Mesenchymal stem cell (in vitro differentiated cells and primary cell): Measurements from ENCODE around the gene EVL.

Source experiments
- DNase-seq: peaks from one replicate; pipeline ENCODE4 v3.0.0-alpha.2; 2013
- H2AFZ ChIP-seq: one replicate; pipeline ENCODE4 v1.6.1; 2013; ENCODE audit warnings: low read depth, mild to moderate bottlenecking, control low read depth, inconsistent platforms, low read length, moderate library complexity
- H2AK5ac ChIP-seq: 2 replicates; pipeline ENCODE4 v1.6.1; 2013; ENCODE audit warnings: low read length, moderate library complexity, mild to moderate bottlenecking, inconsistent platforms; ENCODE audit not compliant: severe bottlenecking
- H2BK120ac ChIP-seq: one replicate; pipeline ENCODE4 v1.6.1; 2013; ENCODE audit warnings: low read depth, mild to moderate bottlenecking, inconsistent platforms, low read length, moderate library complexity
- H2BK12ac ChIP-seq, 2 experiments: one replicate each; pipeline ENCODE4 v1.6.1; 2013; ENCODE audit warnings: inconsistent platforms in 2 of 2, low read length in 2 of 2, mild to moderate bottlenecking in 2 of 2, moderate library complexity in 2 of 2, control low read depth in 1 of 2
- H2BK15ac ChIP-seq: one replicate; pipeline ENCODE4 v1.6.1; 2013; ENCODE audit warnings: mild to moderate bottlenecking, low read depth, inconsistent platforms; ENCODE audit not compliant: poor library complexity, severe bottlenecking
- H2BK5ac ChIP-seq: 2 replicates; pipeline ENCODE4 v1.6.1; 2013; ENCODE audit warnings: low read depth, mild to moderate bottlenecking, low read length, control low read depth, inconsistent platforms; ENCODE audit not compliant: poor library complexity, severe bottlenecking
- H3K14ac ChIP-seq, 2 experiments: one replicate each; pipeline ENCODE4 v1.6.1; 2013; ENCODE audit warnings: inconsistent platforms in 2 of 2, low read length in 2 of 2, control low read depth in 1 of 2, mild to moderate bottlenecking in 1 of 2, moderate library complexity in 1 of 2
- H3K18ac ChIP-seq, 2 experiments: one replicate each; pipeline ENCODE4 v1.6.1; 2013; ENCODE audit warnings: inconsistent platforms in 2 of 2, low read length in 2 of 2, control low read depth in 1 of 2, low read depth in 1 of 2, mild to moderate bottlenecking in 1 of 2
- H3K23ac ChIP-seq, 2 experiments: one replicate each; pipeline ENCODE4 v1.6.1; 2013; ENCODE audit warnings: inconsistent platforms in 2 of 2, low read length in 2 of 2, mild to moderate bottlenecking in 2 of 2, moderate library complexity in 2 of 2, control low read depth in 1 of 2
- H3K27ac ChIP-seq: 2 replicates; pipeline ENCODE4 v1.5.1; 2013; ENCODE audit warnings: mild to moderate bottlenecking, moderate library complexity, low read length, control low read depth, inconsistent platforms; ENCODE audit not compliant: poor library complexity, severe bottlenecking
- H3K27me3 ChIP-seq, 2 experiments: 2 replicates each; pipeline versions ENCODE4 v1.6.1 to v1.7.0; 2013; ENCODE audit warnings: low read length in 2 of 2, mild to moderate bottlenecking in 2 of 2, moderate library complexity in 2 of 2, control low read depth in 1 of 2, inconsistent platforms in 1 of 2; ENCODE audit not compliant: control insufficient read depth in 1 of 2, insufficient read depth in 1 of 2
- H3K36me3 ChIP-seq, 2 experiments: 2 replicates each; pipeline versions ENCODE4 v1.6.1 to v1.7.0; 2013; ENCODE audit warnings: low read length in 2 of 2, control low read depth in 1 of 2, inconsistent platforms in 1 of 2, low read depth in 1 of 2, mild to moderate bottlenecking in 1 of 2; ENCODE audit not compliant: insufficient read depth in 2 of 2, control insufficient read depth in 1 of 2
- H3K4ac ChIP-seq, 2 experiments: one replicate each; pipeline ENCODE4 v1.6.1; 2013; ENCODE audit warnings: inconsistent platforms in 2 of 2, low read length in 2 of 2, mild to moderate bottlenecking in 2 of 2, moderate library complexity in 2 of 2, control low read depth in 1 of 2, low read depth in 1 of 2
- H3K4me1 ChIP-seq: 2 replicates; pipeline ENCODE4 v1.6.1; 2013; ENCODE audit warnings: low read depth, low read length, control low read depth; ENCODE audit not compliant: control insufficient read depth, insufficient read depth
- H3K4me2 ChIP-seq: 2 replicates; pipeline ENCODE4 v1.6.1; 2013; ENCODE audit warnings: low read length, mild to moderate bottlenecking, inconsistent platforms; ENCODE audit not compliant: poor library complexity, severe bottlenecking
- H3K4me3 ChIP-seq, 2 experiments: 2 replicates each; pipeline versions ENCODE4 v1.5.1 to v1.7.0; 2013; ENCODE audit warnings: low read length in 2 of 2, mild to moderate bottlenecking in 2 of 2, control low read depth in 1 of 2, low read depth in 1 of 2; ENCODE audit not compliant: insufficient read depth in 1 of 2
- H3K79me1 ChIP-seq: replicated peaks from 2 replicates; pipeline ENCODE4 v1.6.1; 2013; ENCODE audit warnings: mild to moderate bottlenecking, control low read depth, low read length, inconsistent platforms; ENCODE audit not compliant: poor library complexity, severe bottlenecking
- H3K9ac ChIP-seq: 2 replicates; pipeline ENCODE4 v1.7.0; 2013; ENCODE audit warnings: mild to moderate bottlenecking, low read length, moderate library complexity
- H3K9me3 ChIP-seq: 2 replicates; pipeline ENCODE4 v1.7.0; 2013; ENCODE audit warnings: mild to moderate bottlenecking, low read length; ENCODE audit not compliant: control insufficient read depth
- H4K8ac ChIP-seq: one replicate; pipeline ENCODE4 v1.6.1; 2013; ENCODE audit warnings: inconsistent platforms, mild to moderate bottlenecking, low read length, moderate library complexity
- H4K91ac ChIP-seq: one replicate; pipeline ENCODE4 v1.6.1; 2013; ENCODE audit warnings: mild to moderate bottlenecking, low read length, inconsistent platforms
- WGBS: methylation state at CpG from one replicate; pipeline ENCODE4 v1.1.7; 2013; ENCODE audit warnings: mixed read lengths; 5-methylcytosine and 5-hydroxymethylcytosine counted together

EVL gene

GRCh38 chr14:100047600-100047999 is 17.6 kb upstream of the EVL start:
- Histone ChIP-seq H2AFZ (no peak overlapping the region), H2BK15ac (no peak overlapping the region), H3K4me2 (no peak overlapping the region), H3K4ac (no peak overlapping the region), H2BK5ac (no peak overlapping the region), H3K4me1 (peaks cover 2% of the 10 kb centered on the region), H2AK5ac (no peak overlapping the region), H3K14ac (no peak overlapping the region), H3K23ac (no peak overlapping the region), H4K91ac (no peak overlapping the region), H3K36me3 (no peaks in the 10 kb centered on the region), H3K79me1 (peaks cover 34% of the 10 kb centered on the region), H2BK120ac (no peak overlapping the region), H3K18ac (no peak overlapping the region), H3K27me3 (no peaks in the 10 kb centered on the region), H3K9me3 (no peaks in the 10 kb centered on the region), H3K27ac (no peak overlapping the region), H2BK12ac (no peak overlapping the region), H4K8ac (no peak overlapping the region), H3K4me3 (no peak overlapping the region), H3K9ac (no peak overlapping the region)
- 97% methylated on average over 4 of the region's 4 CpGs for WGBS
- DNase-seq: no peak

DNA sequence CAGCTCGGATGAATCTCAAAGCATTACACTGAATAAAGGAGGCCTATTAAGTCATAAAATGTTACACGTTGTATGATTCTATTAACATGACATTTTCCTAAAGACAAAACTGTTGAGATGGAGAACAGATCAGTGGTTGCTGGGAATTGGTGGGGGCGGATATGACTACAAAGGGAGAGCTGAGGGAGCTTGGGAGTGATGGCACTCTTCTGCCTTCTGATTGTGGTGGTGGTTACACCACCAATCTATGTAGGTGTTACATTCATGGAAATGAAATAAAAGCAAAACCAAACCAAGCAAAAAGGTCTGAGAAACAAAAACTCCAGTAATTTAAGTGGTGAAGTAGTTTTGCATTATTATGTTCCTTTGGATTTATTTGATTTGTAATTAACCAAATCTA is 16.4 kb upstream of the EVL start:
- H2BK12ac ChIP-seq: no peak overlapping the region
- no peak overlapping the region for H2BK15ac ChIP-seq
- no peaks in the 10 kb centered on the region for H3K9me3 ChIP-seq
- no peaks in the 10 kb centered on the region for H3K36me3 ChIP-seq
- 94% methylated on average over 2 of the region's 3 CpGs for WGBS
- no peak for DNase-seq
- no peak overlapping the region for H3K4me2 ChIP-seq
- H3K79me1 ChIP-seq: peaks cover 31% of the 10 kb centered on the region
- H4K8ac ChIP-seq: no peak overlapping the region
- no peak overlapping the region for H3K4me3 ChIP-seq
- no peak overlapping the region for H3K9ac ChIP-seq
- H2BK120ac ChIP-seq: no peak overlapping the region
- H3K27ac ChIP-seq: no peak overlapping the region
- peaks cover 2% of the 10 kb centered on the region for H3K4me1 ChIP-seq
- H4K91ac ChIP-seq: no peak overlapping the region
- no peak overlapping the region for H3K23ac ChIP-seq
- H2AK5ac ChIP-seq: no peak overlapping the region
- H3K18ac ChIP-seq: no peak overlapping the region
- H2AFZ ChIP-seq: no peak overlapping the region
- no peak overlapping the region for H3K14ac ChIP-seq
- no peak overlapping the region for H3K4ac ChIP-seq
- H3K27me3 ChIP-seq: no peaks in the 10 kb centered on the region
- no peak overlapping the region for H2BK5ac ChIP-seq

- H3K27ac ChIP-seq: no peak overlapping the region
- H3K4me3 ChIP-seq: no peak overlapping the region
- H2AK5ac ChIP-seq: no peak overlapping the region
- H3K79me1 ChIP-seq: peaks cover 30% of the 10 kb centered on the region
- no peak overlapping the region for H4K91ac ChIP-seq
- no peak overlapping the region for H4K8ac ChIP-seq
- peaks cover 2% of the 10 kb centered on the region for H3K4me1 ChIP-seq
- no peak overlapping the region for H3K23ac ChIP-seq
- H2BK120ac ChIP-seq: no peak overlapping the region
- no peak overlapping the region for H2BK15ac ChIP-seq
- DNase-seq: no peak
- H3K18ac ChIP-seq: no peak overlapping the region
- WGBS: 81% methylated on average over 1 of the region's 2 CpGs
- no peak overlapping the region for H3K14ac ChIP-seq
- no peak overlapping the region for H3K9ac ChIP-seq
- no peak overlapping the region for H2BK5ac ChIP-seq
- H3K4me2 ChIP-seq: no peak overlapping the region
- H3K9me3 ChIP-seq: no peaks in the 10 kb centered on the region
- no peak overlapping the region for H3K4ac ChIP-seq
- no peaks in the 10 kb centered on the region for H3K27me3 ChIP-seq
- H3K36me3 ChIP-seq: no peaks in the 10 kb centered on the region
- H2BK12ac ChIP-seq: no peak overlapping the region
- H2AFZ ChIP-seq: no peak overlapping the region
Measured at GRCh38 chr14:100049220-100049619, 16.0 kb upstream of the EVL start.

DNA sequence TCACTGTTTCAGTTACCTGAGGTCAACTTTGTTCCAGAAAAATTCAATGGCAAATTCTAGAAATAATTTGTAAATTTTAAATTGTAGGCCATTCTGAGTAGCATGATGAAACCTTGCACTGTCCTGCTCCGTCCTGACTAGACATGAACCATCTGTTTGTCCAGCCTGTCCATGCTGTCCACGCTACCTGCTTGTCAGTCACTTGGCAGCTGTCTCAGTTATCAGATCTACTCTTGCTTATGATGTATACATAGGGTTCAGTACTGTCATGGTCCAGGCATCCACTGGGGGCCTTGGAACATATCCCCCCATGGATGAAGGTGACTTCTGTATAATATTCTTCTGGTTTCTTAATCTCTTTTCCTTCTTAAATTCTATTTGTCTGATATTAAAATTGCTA is 14.1 kb upstream of the EVL start:
- Histone ChIP-seq H2BK15ac (no peak overlapping the region), H4K8ac (no peak overlapping the region), H3K4me3 (no peak overlapping the region), H4K91ac (no peak overlapping the region), H3K9ac (no peak overlapping the region), H3K27me3 (no peaks in the 10 kb centered on the region), H3K14ac (no peak overlapping the region), H3K79me1 (peaks cover 28% of the 10 kb centered on the region), H2AFZ (no peak overlapping the region), H3K9me3 (no peaks in the 10 kb centered on the region), H2AK5ac (no peak overlapping the region), H2BK12ac (no peak overlapping the region), H2BK5ac (no peak overlapping the region), H3K23ac (no peak overlapping the region), H3K4ac (no peak overlapping the region), H3K36me3 (no peaks in the 10 kb centered on the region), H3K18ac (peak overlapping the region in 1 of 2 experiments; percentile 61), H3K4me1 (peaks cover 2% of the 10 kb centered on the region), H3K27ac (no peak overlapping the region), H3K4me2 (no peak overlapping the region), H2BK120ac (no peak overlapping the region)
- DNase-seq: no peak
- 100% methylated on average over 1 of the region's 2 CpGs for WGBS
